ENCODE data around the gene GSTT2.

The GSTT2 gene

DNA sequence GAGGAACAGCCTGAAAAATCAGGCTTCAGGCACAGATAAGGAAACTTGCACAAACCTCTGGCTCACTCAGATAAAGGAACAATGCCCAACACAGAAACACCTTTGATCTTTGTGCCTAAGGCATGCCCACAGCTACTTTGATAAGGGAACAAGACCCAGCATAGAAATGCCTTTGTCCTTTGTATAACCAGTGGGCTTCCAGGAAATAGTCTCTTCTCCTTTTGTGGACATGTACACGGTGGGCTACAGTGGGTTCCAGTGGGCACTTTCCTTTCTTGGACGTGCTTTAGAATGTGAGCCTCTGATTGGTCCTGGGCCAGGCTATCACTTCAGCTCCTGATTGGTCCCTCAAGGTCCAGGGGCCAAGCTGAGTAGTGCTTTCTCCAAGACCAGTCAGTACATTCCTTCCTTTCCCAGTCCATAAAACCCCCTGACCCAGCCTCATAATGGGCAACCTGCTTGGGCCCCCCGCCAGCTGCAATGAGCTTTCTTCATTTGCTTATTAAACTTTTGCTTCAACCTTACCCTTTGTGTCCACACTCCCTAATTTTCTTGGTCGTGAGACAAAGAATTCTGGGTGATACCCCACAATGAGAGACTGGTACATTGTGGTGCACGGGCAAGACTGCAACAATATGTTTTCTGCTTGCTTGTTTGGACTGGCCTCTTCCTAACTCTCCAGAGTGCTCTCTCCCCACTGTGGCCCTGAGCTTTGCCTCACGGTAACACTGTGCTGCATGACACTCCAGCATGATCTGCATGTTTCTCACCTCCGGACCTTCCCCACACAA lies 29.5 kb downstream of the GSTT2 start:
- DNase-seq = no peak

GRCh38 chr22:24010018-24010391 lies 30.1 kb downstream of the GSTT2 start:
- DNase-seq = no peak

DNA sequence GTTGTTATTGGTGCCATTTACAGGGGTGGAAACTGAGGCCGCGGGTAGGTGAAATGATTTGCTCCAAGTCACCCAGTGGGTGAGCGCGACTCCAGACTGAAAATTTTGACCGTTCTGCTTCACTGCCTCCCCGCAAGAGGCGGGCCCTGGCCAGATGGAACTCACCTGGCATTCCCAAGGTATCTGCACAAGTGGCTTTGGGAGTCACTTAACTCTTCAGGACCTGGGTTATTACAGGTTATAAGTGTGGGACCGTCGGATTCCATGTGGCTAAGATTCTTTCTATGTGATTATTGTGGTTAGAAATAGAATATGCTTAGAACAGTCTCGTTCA lies 31.8 kb downstream of the GSTT2 start:
- DNase-seq = peak in 1 of 2 experiments; percentile 15

DNA sequence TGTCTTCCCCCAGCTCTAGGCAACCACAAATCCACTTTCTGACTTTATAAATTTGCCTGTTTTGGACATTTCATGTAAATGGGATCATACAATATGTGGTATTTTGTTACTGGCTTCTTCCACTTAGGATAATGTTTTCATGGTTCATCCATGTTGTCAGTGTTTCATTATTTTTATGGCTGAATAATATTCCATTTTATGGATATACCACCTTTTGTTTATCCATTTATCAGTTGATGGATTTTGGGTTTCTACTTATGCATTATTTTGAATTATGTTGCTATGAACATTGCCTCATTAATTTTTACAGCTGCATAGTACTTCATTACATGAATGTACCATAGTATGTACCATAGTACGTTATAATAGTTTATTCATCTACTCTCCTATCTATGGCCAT lies 36.2 kb downstream of the GSTT2 start:
- no peak for DNase-seq

- DNase-seq = no peak
Observed at GRCh38 chr22:24021304-24021703, 41.4 kb downstream of the GSTT2 start.

DNA sequence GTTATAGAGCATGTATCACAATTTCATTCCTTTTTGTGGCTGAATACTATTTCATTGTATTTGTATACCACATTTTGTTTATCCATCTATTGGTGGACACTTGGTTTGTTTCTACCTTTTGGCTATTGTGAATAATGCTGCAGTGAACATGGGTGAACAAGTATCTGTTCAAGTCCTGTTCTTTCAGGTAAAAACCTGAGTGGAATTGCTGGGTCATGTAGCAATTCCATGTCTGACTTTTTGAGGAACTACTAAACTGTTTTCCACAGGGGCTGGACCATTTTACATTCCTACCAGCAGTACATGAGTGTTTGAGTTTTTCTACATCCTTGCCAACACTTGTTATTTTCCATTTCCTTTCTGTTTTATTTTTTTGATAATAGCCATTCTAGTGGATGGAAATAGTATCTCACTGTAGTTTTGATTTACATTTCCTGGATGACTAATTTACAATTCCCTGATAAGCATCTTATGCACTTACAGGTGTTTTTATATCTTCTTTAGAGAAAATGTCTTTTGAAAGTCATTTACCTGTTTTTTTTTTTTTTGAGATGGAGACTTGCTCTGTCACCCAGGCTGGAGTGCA lies 43.4 kb downstream of the GSTT2 start:
- no peak for DNase-seq

DNA sequence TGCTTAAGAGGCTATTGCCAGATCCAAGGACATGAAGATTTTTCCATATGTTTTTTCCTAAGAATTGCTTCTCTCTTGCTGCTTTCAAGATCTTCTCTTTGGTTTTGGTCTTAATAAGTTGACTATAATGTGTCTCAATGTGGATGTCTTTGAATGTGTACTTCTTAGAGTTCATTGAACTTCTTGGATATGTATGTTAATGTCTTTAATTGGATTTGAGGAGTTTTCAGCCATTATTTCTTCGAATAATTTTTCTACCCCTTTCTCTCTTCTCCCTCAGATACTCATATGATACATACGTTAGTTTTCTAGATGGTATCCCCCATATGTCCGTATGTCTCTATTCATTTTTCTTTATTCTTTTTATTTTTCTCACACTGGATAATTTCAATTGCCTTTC lies 44.4 kb downstream of the GSTT2 start:
- DNase-seq = no peak

DNA sequence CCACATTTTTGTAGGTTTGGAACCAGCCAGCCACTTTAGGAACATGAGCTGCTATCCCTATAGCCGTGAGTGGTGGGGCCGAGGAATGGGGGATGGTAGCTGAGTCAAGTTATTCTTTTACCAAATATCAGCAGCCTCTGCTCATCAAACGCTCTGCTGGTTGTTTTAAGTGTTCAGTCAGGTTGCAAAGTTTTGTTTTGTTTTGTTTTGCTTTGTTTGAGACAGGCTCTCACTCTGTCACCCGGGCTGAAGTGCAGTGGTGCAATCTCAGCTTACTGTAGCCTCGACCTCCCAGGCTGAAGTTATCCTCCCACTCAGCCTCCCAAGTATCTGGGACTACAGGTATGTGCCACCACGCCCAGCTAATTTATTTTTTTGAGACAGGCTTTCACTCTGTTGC lies 45.5 kb downstream of the GSTT2 start:
- no peak for DNase-seq

DNA sequence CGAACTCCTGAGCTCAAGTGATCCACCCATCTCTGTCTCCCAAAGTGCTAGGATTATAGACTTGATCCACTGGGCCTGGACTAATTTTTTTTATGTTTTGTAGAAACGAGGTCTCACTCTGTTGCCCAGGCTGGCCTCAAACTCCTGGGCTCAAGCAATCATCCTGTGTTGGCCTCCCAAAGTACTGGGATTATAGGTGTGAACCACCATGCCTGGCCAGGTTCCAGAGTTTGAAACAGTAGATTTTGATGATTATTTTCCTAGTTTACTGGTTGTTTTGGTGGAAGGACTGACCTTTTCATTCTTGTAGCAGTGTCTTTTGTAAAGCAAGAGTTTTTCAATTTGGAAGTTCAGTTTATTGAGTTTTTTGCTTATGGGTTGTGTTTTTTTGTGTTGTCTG lies 46.1 kb downstream of the GSTT2 start:
- no peak for DNase-seq

DNA sequence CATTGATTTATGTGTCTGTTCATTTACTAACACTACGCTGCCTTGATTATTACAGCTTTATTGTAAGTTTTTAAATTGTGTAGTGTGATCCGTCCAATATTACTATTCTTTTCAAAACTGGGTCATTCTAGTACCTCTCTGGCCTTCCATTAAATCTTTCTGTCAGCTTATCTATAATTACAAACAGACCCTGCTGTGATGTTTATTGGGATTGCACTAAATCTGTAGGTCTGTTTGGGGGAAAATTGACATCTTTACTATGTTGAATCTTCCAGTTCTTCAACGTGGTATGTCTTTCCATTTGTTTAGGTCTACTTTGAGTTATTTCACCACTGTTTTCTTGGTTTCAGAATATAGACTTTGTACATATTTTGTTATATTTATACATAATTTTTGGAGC lies 46.8 kb downstream of the GSTT2 start:
- no peak for DNase-seq

DNA sequence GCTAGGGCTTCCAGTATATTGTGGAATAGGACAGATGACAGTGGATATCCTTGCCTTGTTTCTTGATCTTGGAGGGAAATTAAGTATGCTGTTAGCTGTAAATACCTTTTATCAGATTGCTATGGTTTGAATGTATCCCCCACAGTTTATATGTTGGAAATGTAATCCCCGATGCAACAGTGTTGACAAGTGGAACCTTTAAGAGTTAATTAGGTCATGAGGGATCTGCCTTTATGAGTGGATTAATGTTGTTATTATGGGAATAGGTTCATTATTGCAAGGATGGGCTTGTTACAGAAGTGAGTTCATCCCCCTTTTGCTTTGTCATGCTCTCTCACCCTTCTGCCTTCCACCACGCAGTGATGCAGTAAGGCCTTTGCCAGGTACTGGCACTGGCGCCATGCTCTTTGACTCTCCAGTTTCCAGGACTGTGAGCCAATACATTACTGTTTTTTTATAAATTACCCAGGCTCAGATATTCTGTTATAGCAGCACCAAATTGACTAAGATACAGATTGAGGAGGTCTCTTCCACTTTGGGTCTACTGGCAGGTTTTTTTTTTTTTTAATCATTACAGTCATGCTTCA lies 47.5 kb downstream of the GSTT2 start:
- no peak for DNase-seq

DNA sequence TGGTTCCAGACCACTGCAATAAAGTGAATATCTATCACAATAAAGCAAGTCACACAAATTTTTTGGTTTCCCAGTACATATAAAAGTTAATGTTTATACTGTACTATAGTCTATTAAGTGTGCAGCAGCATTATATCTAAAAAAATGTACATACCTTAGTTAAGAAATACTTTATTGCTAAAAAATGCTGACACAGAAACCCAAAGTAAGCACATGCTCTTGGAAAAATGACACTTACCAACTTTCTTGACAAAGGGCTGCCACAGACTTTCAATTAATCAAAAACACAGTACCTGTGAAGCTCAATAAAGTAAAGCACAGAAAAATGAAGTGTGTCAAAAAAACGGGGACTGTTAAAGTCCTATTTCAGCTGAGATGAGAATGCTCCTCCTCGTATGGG lies 48.1 kb downstream of the GSTT2 start:
- DNase-seq = no peak

GRCh38 chr22:24028533-24028932 lies 48.6 kb downstream of the GSTT2 start:
- DNase-seq = no peak

- DNase-seq = no peak
Observed at GRCh38 chr22:24029304-24029703, 49.4 kb downstream of the GSTT2 start.

DNA sequence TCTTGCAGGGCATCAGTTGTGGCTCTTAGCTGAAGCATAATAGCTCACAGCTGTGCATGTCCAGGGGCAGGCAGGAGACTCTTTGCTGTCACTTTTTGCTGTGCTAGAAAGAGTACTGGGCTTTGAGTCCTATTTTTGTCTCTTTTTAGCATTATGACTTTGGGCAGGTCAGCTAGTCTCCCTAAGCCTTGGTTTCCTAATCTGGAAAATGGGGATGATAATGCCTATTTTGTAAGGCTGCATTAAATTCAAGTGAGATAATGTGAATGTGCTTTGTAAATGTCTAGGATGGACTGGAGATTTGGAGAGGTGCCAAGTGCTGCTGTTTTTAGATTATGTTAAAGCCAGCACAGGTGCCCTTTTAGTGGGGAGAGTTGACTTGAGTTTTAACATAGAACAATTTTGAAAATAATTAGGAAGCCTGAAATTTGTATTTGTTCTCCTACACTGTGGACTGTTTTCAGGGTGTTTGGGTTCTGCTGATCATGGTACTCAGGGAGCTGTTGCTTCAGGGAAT lies 50.3 kb downstream of the GSTT2 start:
- no peak for DNase-seq

Data from Kasumi-1 (cell line).